HepG2 (cell line): ENCODE measurements around the gene RALY. TPM values are rescaled to one million over a fixed set of nuclear protein-coding genes. Genes with fewer than 3 reads are reported as not detected.
A peak's percentile ranks its signal among the peaks of the same experiment; 100 is the strongest.

Experiments used
- ATAC-seq: fragments of 200-7000 bp; cut with Tn5 transposase; 3 replicates; pipeline ENCODE4 v1.9.1; 2020; ENCODE audit warnings: mild to moderate bottlenecking, moderate library complexity
- BruUV-seq: library from RNA; stranded (reverse); fragments of 400-500 nt; replicated peaks from 2 replicates; lab custom pipeline; 2021; lab: Mats Ljungman, UMichigan
- CTCF ChIA-PET: fragments of 300-600 bp; formaldehyde crosslinking; extraction: SDS; loops from one replicate; lab custom pipeline; 2021; ENCODE audit warnings: low total read pairs, inconsistent platforms, low intra/inter-chr PET ratio; lab: Yijun Ruan, JAX
- POLR2A ChIA-PET: fragments of 350-600 bp; sonication (Branson Sonifier 250); formaldehyde crosslinking; loops from one replicate; lab custom pipeline; 2020; ENCODE audit warnings: antibody characterized with exemption, inconsistent platforms; lab: Yijun Ruan, JAX
- DNase-seq: peaks from one replicate; pipeline ENCODE4 v3.0.0-alpha.2; 2015; ENCODE audit warnings: low spot score
- FAIRE-seq: peaks from 3 replicates; lab custom pipeline; 2011; peaks lifted over from hg19 to GRCh38; lab: Jason Lieb, UNC
- H2AFZ ChIP-seq: one replicate; pipeline ENCODE4 v1.6.1; 2011; ENCODE audit warnings: low read length, inconsistent platforms
- H3K27ac ChIP-seq: fragments of 300-600 bp; 3 replicates; pipeline ENCODE4 v1.8.0; 2011; ENCODE audit warnings: mixed run types, mild to moderate bottlenecking, mixed read lengths, low read length, inconsistent platforms; ENCODE audit not compliant: insufficient read depth; ENCODE audit errors: extremely low read length
- H3K27me3 ChIP-seq, 2 experiments: fragments of 200-600 bp in 1 of 2; 2 replicates in 1 of 2; 3 replicates in 1 of 2; pipeline versions ENCODE4 v1.6.0 to v1.8.0; 2011; ENCODE audit warnings: low read length in 2 of 2, mild to moderate bottlenecking in 2 of 2, moderate library complexity in 2 of 2, inconsistent platforms in 1 of 2; ENCODE audit not compliant: insufficient read depth in 2 of 2, control insufficient read depth in 1 of 2
- H3K36me3 ChIP-seq, 2 experiments: fragments of 200-600 bp in 1 of 2; replicated peaks in 1 of 2; 2 replicates in 1 of 2; 3 replicates in 1 of 2; pipeline versions ENCODE4 v1.5.1 to v1.8.0; 2011; ENCODE audit warnings: low read length in 2 of 2, inconsistent platforms in 1 of 2; ENCODE audit not compliant: insufficient read depth in 2 of 2, control insufficient read depth in 1 of 2
- H3K4me1 ChIP-seq: 2 replicates; pipeline ENCODE4 v1.5.1; 2012; ENCODE audit warnings: low read length, inconsistent platforms; ENCODE audit not compliant: insufficient read depth
- H3K4me2 ChIP-seq: 2 replicates; pipeline ENCODE4 v1.6.0; 2011; ENCODE audit warnings: low read depth, low read length, inconsistent platforms
- H3K4me3 ChIP-seq, 3 experiments: fragments of 200-600 bp in 1 of 3; sonication (generic), shearing (Covaris generic) in 1 of 3; replicated peaks in 1 of 3; 2 replicates each; pipeline ENCODE4 v1.5.1; 2011 to 2016; ENCODE audit warnings: low read length in 3 of 3, inconsistent platforms in 2 of 3, low read depth in 2 of 3, mild to moderate bottlenecking in 2 of 3, control low read depth in 1 of 3, mixed read lengths in 1 of 3; ENCODE audit not compliant: insufficient read depth in 1 of 3
- H3K79me2 ChIP-seq: one replicate; pipeline ENCODE4 v1.6.1; 2011; ENCODE audit warnings: low read length, inconsistent platforms; ENCODE audit not compliant: insufficient read depth
- H3K9ac ChIP-seq: 2 replicates; pipeline ENCODE4 v1.6.0; 2011; ENCODE audit warnings: mild to moderate bottlenecking, low read depth, low read length, inconsistent platforms; ENCODE audit not compliant: insufficient read depth
- H3K9me3 ChIP-seq: 2 replicates; pipeline ENCODE4 v1.5.1; 2012; ENCODE audit warnings: mild to moderate bottlenecking, low read length
- H4K20me1 ChIP-seq: 2 replicates; pipeline ENCODE4 v1.6.0; 2011; ENCODE audit warnings: inconsistent platforms, mild to moderate bottlenecking, low read length, moderate library complexity; ENCODE audit not compliant: insufficient read depth
- IRF1 ChIP-seq: sonication (generic); formaldehyde crosslinking; IDR thresholded peaks from 2 replicates; pipeline ENCODE4 v1.4.0; 2020; ENCODE audit warnings: low read depth, mild to moderate bottlenecking, missing genetic modification reagents
- JUNB ChIP-seq: sonication (generic); formaldehyde crosslinking; IDR thresholded peaks from 2 replicates; pipeline ENCODE4 v1.8.0; 2022; ENCODE audit warnings: missing genetic modification reagents, mild to moderate bottlenecking, borderline replicate concordance
- ZBTB40 ChIP-seq, 2 experiments: fragments of 450-650 bp in 1 of 2; sonication (generic) in 1 of 2; formaldehyde crosslinking in 1 of 2; IDR thresholded peaks; 2 replicates each; pipeline versions ENCODE4 v1.6.1 to v1.8.0; 2016 to 2022; ENCODE audit warnings: antibody characterized with exemption in 1 of 2, mild to moderate bottlenecking in 1 of 2, missing genetic modification reagents in 1 of 2
- ZNF234 ChIP-seq: sonication (generic); formaldehyde crosslinking; conservative IDR thresholded peaks from 2 replicates; pipeline ENCODE4 v1.5.1; 2020; ENCODE audit warnings: mild to moderate bottlenecking, missing genetic modification reagents
- ZNF282 ChIP-seq: fragments of 450-650 bp; IDR thresholded peaks from 2 replicates; pipeline ENCODE4 v1.6.1; 2018; ENCODE audit not compliant: partially characterized antibody
- in situ Hi-C: cut with HindIII; loops from 2 replicates; pipeline ENCODE4 v1.10.0; 2017; ENCODE audit warnings: low pct_unique_long_range_greater_than_20kb; ENCODE audit not compliant: extremely low pct_ligation_motif_present
- intact Hi-C: fragments of 100-400 bp; cut with micrococcal nuclease; formaldehyde crosslinking; loops from one replicate; pipeline ENCODE4 v1.10.0; 2022; ENCODE audit not compliant: unreplicated experiment
- polyA plus RNA-seq, 8 experiments: library from polyadenylated mRNA; depleted of rRNA in 3 of 8; stranded (reverse) in 7 of 8; unstranded in 1 of 8; fragments of >200 nt; fragmentation: Illumina TruSeq in 4 of 8; extraction: Trizol in 4 of 8; gene quantifications; 2 replicates each; pipeline versions ENCODE4 v1.2.1 to v1.2.3, GENCODE V29; 2011 to 2016; ENCODE audit warnings: low read depth in 4 of 8, missing spikeins in 1 of 8, mixed read lengths in 1 of 8; ENCODE audit not compliant: insufficient read depth in 1 of 8
- total RNA-seq, 5 experiments: library from RNA; depleted of rRNA; stranded (reverse); fragments of >200 nt; fragmentation: Illumina TruSeq; extraction: Trizol; gene quantifications; 2 replicates each; pipeline ENCODE4 v1.2.3, GENCODE V29; 2016; ENCODE audit warnings: low read depth in 1 of 5
- TF ChIP-seq, protein P1 (sequence below): fragments of 450-650 bp; IDR thresholded peaks from 2 replicates; pipeline ENCODE4 v1.6.1; 2016

The RALY gene
- total and polyA plus RNA-seq, 2 of the 13 experiments (the other 11 are each of a cell fraction or from before 2014, with no cell fraction given): 178 to 186 TPM

GRCh38 chr20:33951171-33951570 is 42.5 kb upstream of the RALY start:
- peaks cover 0 to 19% of the 10 kb centered on the region in 2 experiments; a peak in 3 of 5 replicates for H3K27me3 ChIP-seq
- no peaks in the 10 kb centered on the region for H3K79me2 ChIP-seq
- in situ Hi-C loops (no loop called here), intact Hi-C loops (no loop called here)
- ChIA-PET POLR2A (interaction anchor here (0.7 kb wide), 1 partner anchor 56 kb away, joined by 3 read pairs; no protein-coding TSS in a partner anchor), CTCF (no interaction called here)
- no peak overlapping the region for H3K27ac ChIP-seq
- FAIRE-seq (no peak), ATAC-seq (no peak), DNase-seq (no peak)
- no peaks in the 10 kb centered on the region for H4K20me1 ChIP-seq
- BruUV-seq: no TSS peak
- TF ChIP-seq ZNF282: peak; percentile 10
- TF ChIP-seq JUNB (CRISPR knock-in tag): peak; percentile 13; the same call in 1 of the 2 replicates
- TF ChIP-seq IRF1 (CRISPR knock-in tag): no peak
- no peak for TF ChIP-seq ZNF234 (CRISPR knock-in tag)
- TF ChIP-seq ZBTB40 (IDR thresholded peaks at IDR 0.05): 0 out of 2 replicates have a peak, but pooled peaks have one; percentile 3
- TF ChIP-seq ZBTB40 (CRISPR knock-in tag; IDR thresholded peaks at IDR 0.05): no peak
- TF ChIP-seq, protein P1, sequence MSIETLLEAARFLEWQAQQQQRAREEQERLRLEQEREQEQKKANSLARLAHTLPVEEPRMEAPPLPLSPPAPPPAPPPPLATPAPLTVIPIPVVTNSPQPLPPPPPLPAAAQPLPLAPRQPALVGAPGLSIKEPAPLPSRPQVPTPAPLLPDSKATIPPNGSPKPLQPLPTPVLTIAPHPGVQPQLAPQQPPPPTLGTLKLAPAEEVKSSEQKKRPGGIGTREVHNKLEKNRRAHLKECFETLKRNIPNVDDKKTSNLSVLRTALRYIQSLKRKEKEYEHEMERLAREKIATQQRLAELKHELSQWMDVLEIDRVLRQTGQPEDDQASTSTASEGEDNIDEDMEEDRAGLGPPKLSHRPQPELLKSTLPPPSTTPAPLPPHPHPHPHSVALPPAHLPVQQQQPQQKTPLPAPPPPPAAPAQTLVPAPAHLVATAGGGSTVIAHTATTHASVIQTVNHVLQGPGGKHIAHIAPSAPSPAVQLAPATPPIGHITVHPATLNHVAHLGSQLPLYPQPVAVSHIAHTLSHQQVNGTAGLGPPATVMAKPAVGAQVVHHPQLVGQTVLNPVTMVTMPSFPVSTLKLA: no peak
- H3K36me3 ChIP-seq: no peaks in the 10 kb centered on the region
- no peak overlapping the region for H3K4me3 ChIP-seq
- no peaks in the 10 kb centered on the region; the same call in 1 of the 2 replicates for H3K4me1 ChIP-seq
- H3K9me3 ChIP-seq: peaks cover 22% of the 10 kb centered on the region
- no peak overlapping the region for H2AFZ ChIP-seq
- no peak overlapping the region for H3K9ac ChIP-seq
- no peak overlapping the region for H3K4me2 ChIP-seq
